DOHH2 (cell line): ENCODE data around the gene KLRC2.
"Not testable (repeated sequence)": the region's sequence is repeated elsewhere in the genome, so short reads cannot be mapped to it uniquely, and the experiment has no call there.

Experiments
- H3F3A ChIP-seq: fragments of 200-600 bp; sonication (generic), shearing (Covaris generic); 2 replicates; pipeline ENCODE4 v1.6.0; 2016; ENCODE audit warnings: antibody characterized with exemption, mild to moderate bottlenecking; ENCODE audit not compliant: control insufficient read depth, insufficient read depth
- H3K27ac ChIP-seq: fragments of 200-600 bp; sonication (generic); 2 replicates; pipeline ENCODE4 v1.5.1; 2014; ENCODE audit warnings: low read depth, mild to moderate bottlenecking, low read length, moderate library complexity
- H3K27me3 ChIP-seq: fragments of 200-600 bp; sonication (generic); 2 replicates; pipeline ENCODE4 v1.6.1; 2014; ENCODE audit warnings: mild to moderate bottlenecking, low read length, mixed read lengths; ENCODE audit not compliant: control insufficient read depth
- H3K36me3 ChIP-seq: fragments of 200-600 bp; sonication (generic); 2 replicates; pipeline ENCODE4 v1.6.1; 2014; ENCODE audit warnings: mild to moderate bottlenecking, low read length, moderate library complexity, mixed read lengths; ENCODE audit not compliant: control insufficient read depth
- H3K4me1 ChIP-seq: fragments of 200-600 bp; sonication (generic); 2 replicates; pipeline ENCODE4 v1.6.1; 2014; ENCODE audit warnings: mild to moderate bottlenecking, low read length, mixed read lengths; ENCODE audit not compliant: control insufficient read depth
- H3K4me2 ChIP-seq: fragments of 200-600 bp; sonication (generic); 2 replicates; pipeline ENCODE4 v1.6.0; 2014; ENCODE audit warnings: mild to moderate bottlenecking, low read length, moderate library complexity
- H3K4me3 ChIP-seq: fragments of 200-600 bp; sonication (generic); 2 replicates; pipeline ENCODE4 v1.5.1; 2014; ENCODE audit warnings: mild to moderate bottlenecking, low read length, mixed read lengths
- H3K79me2 ChIP-seq: fragments of 200-600 bp; sonication (generic); 2 replicates; pipeline ENCODE4 v1.6.1; 2014; ENCODE audit warnings: mild to moderate bottlenecking, low read length, mixed read lengths; ENCODE audit not compliant: control insufficient read depth
- H3K9me2 ChIP-seq: fragments of 200-600 bp; sonication (generic); replicated peaks from 2 replicates; pipeline ENCODE4 v1.6.1; 2014; ENCODE audit warnings: mild to moderate bottlenecking, low read length, mixed read lengths; ENCODE audit not compliant: control insufficient read depth
- H3K9me3 ChIP-seq: fragments of 200-600 bp; sonication (generic); 2 replicates; pipeline ENCODE4 v1.6.1; 2014; ENCODE audit warnings: antibody characterized with exemption, low read length, mixed read lengths; ENCODE audit not compliant: control insufficient read depth, insufficient read depth
- H4K20me1 ChIP-seq: fragments of 200-600 bp; sonication (generic); 2 replicates; pipeline ENCODE4 v1.6.0; 2014; ENCODE audit warnings: low read depth, mild to moderate bottlenecking, antibody characterized with exemption, low read length, moderate library complexity; ENCODE audit not compliant: control insufficient read depth, insufficient read depth
- CTCF ChIP-seq: fragments of 200-600 bp; sonication (generic); IDR thresholded peaks from one replicate; pipeline ENCODE4 v1.5.1; 2014; ENCODE audit warnings: antibody characterized with exemption, mild to moderate bottlenecking, low read depth, low read length; ENCODE audit not compliant: poor library complexity, severe bottlenecking
- EZH2phosphoT487 ChIP-seq: fragments of 200-600 bp; sonication (generic); IDR thresholded peaks from 2 replicates; pipeline ENCODE4 v1.6.1; 2017; ENCODE audit warnings: borderline replicate concordance, mild to moderate bottlenecking, antibody characterized with exemption, low read length, moderate library complexity, mixed read lengths

Gene KLRC2

GRCh38 chr12:10388624-10389413 is 47.0 kb downstream of the KLRC2 start:
- Histone ChIP-seq H3K36me3 (no peaks in the 10 kb centered on the region), H3K4me2 (no peak overlapping the region), H3K4me3 (no peak overlapping the region), H3K79me2 (no peaks in the 10 kb centered on the region), H3K27me3 (no peaks in the 10 kb centered on the region), H3K4me1 (peaks cover 14% of the 10 kb centered on the region), H3F3A (no peaks in the 10 kb centered on the region), H3K9me2 (no peaks in the 10 kb centered on the region), H3K27ac (no peak overlapping the region), H3K9me3 (no peaks in the 10 kb centered on the region), H4K20me1 (no peaks in the 10 kb centered on the region)
- TF ChIP-seq EZH2phosphoT487 (no peak), CTCF (no peak)

- not testable (repeated sequence) for H3K79me2 ChIP-seq, H3K27ac ChIP-seq, H3K4me2 ChIP-seq, H3K9me3 ChIP-seq, H3K36me3 ChIP-seq, H4K20me1 ChIP-seq, H3K4me1 ChIP-seq, H3F3A ChIP-seq, H3K27me3 ChIP-seq, H3K9me2 ChIP-seq, H3K4me3 ChIP-seq
These were observed 48.3 kb downstream of the KLRC2 start for GRCh38 chr12:10387498-10387897.

- Histone ChIP-seq H3F3A (no peaks in the 10 kb centered on the region), H3K9me2 (no peaks in the 10 kb centered on the region; the same call in 1 of the 2 replicates), H3K27me3 (no peaks in the 10 kb centered on the region), H4K20me1 (no peaks in the 10 kb centered on the region), H3K79me2 (no peaks in the 10 kb centered on the region), H3K4me3 (no peak overlapping the region), H3K9me3 (no peaks in the 10 kb centered on the region), H3K27ac (no peak overlapping the region), H3K36me3 (no peaks in the 10 kb centered on the region), H3K4me1 (peaks cover 6% of the 10 kb centered on the region), H3K4me2 (no peak overlapping the region)
- no peak for TF ChIP-seq EZH2phosphoT487
- no peak for TF ChIP-seq CTCF
These were observed 49.0 kb downstream of the KLRC2 start for GRCh38 chr12:10386857-10387256.

- Histone ChIP-seq H3K27me3 (no peaks in the 10 kb centered on the region), H3K4me3 (no peak overlapping the region), H3K9me3 (no peaks in the 10 kb centered on the region), H3K79me2 (no peaks in the 10 kb centered on the region), H3K4me2 (no peak overlapping the region), H4K20me1 (no peaks in the 10 kb centered on the region), H3F3A (no peaks in the 10 kb centered on the region), H3K27ac (no peak overlapping the region), H3K4me1 (peaks cover 5% of the 10 kb centered on the region), H3K36me3 (no peaks in the 10 kb centered on the region), H3K9me2 (no peaks in the 10 kb centered on the region; the same call in 1 of the 2 replicates)
- TF ChIP-seq EZH2phosphoT487 (no peak), CTCF (no peak)
These were observed 50.6 kb downstream of the KLRC2 start for GRCh38 chr12:10385166-10385613.
